GM18507 (cell line): ENCODE results near the gene PACRG.

Source experiments
- DNase-seq: peaks from one replicate; pipeline ENCODE4 v3.0.0; 2011; ENCODE audit warnings: low read depth; ENCODE audit not compliant: insufficient read length; ENCODE audit errors: extremely low spot score
- FAIRE-seq: peaks from 2 replicates; lab custom pipeline; 2011; peaks lifted over from hg19 to GRCh38; lab: Jason Lieb, UNC

Gene PACRG

GRCh38 chr6:163200694-163201093 lies 472.9 kb downstream of the PACRG start:
- FAIRE-seq, result no peak
- DNase-seq, result no peak

DNA sequence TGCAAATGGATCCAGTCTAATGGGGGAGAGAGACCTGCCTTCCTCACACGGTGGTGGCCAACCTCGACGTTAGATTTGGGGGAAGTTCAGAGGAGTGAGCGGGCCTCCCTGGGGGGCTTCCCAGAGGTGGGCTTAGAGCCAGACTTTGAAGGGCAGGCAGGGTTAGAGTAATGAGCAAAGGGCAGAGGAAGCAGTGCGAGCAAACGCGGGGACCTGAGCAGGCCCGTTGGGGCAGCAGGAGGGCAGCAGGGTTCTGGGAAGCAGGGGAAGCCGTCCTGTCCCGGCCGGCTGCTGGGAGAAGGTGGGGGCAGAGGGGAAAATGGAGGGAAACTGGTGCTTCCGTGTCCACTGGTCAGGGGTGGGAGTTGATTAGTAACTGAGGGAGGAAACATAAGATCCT lies 474.1 kb downstream of the PACRG start:
- DNase-seq (no peak), FAIRE-seq (no peak)

DNA sequence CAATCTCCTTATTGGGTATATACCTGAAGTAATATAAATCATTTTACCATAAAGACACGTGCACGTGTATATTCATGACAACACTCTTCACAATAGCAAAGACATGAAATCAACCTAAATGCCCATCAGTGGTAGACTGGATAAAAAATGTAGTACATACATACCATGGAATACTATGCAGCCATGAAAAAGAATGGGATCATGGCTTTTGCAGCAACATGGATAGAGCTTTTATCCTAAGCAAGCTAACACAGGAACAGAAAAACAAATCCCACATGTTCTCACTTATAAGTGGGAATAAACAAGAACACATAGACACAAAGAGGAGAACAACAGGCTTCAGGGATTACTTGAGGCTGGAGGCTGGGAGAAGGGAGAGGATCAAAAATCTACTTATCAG lies 478.4 kb downstream of the PACRG start:
- no peak for FAIRE-seq
- DNase-seq, result no peak

DNA sequence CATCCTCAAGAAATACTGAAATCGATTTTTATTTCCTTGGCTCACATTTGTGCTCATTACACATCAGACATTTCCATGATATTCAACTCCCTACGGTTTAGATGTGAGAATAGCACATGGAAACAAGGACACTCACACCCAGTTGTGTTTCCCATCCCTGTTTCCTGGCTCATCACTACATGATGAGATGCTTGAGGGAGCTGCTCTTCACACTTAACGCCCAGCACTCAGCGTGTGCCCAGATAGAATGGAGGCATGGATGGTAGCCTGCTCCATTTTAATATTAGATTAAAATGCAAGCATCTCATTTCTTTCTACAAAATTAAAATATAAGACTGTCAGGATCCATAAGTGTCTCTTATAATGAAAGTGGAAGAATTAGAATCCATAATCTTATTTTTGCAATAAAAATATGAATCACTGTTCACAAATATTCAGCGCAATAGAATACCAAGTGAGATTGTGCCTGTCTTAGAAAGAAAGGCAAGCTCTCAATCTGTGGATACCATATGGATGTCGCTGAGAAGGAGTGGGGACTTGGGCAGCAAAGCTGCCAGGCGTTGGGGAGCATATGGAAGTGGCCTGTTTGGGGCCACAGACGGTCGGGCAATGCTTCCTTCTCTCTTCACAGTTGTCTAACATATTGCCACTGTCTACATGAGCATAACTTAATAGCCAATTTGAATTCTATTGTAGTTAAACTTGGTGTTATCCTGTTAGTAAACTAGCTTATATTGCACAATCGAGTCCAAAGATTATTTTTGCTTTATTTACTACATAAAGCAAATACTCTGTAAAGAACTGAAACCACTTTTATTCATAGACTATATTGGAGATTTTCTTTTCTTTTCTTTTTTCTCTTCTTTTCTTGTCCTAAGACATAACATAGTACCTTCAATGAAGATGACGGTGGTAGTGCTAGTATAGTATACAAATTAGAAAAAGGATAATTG lies 479.9 kb downstream of the PACRG start:
- no peak for FAIRE-seq

DNA sequence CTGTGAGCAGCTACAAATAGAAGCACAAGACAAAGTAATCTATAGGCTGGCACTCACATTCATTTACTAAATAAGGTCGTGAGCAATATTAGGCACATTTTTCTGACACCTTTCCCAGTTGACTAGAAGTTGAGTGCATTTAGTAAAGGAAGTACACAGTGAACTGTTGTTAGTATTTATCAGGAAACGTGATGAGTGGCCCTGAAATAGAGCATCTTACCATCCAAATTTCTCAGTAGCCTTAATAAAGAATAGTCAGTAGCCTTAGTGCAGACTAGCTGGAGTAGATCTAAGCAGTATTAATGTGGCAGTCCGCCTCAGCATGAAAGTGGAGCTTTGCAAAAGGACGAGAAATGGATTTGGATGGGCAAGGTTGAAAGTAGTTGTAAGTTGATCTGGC lies 481.2 kb downstream of the PACRG start:
- no peak for DNase-seq
- no peak for FAIRE-seq

More for the DNA sequence above, 479.9 kb downstream of the PACRG start:
- no peak for DNase-seq

DNA sequence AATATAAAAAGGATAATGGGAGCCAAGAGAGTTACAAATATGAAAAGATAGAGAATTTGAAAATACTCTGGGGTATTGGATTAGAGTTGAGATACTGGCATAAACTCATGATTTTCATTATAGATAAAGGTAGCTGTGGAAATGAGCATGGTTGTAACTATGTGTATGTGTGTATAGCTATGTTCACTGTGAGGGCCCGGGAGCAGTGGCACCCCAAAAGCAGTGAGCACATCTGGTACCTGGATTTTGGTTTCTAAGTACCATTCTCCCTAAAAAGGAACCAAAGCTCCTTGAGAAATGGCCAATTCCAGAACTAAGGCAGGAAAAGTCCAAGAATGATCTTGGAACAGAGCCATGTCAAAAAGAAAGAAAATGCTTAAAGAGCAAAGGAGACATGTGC lies 484.3 kb downstream of the PACRG start:
- FAIRE-seq, result no peak
- DNase-seq, result no peak

GRCh38 chr6:163214259-163214658 lies 486.5 kb downstream of the PACRG start:
- DNase-seq, result no peak
- FAIRE-seq, result no peak

DNA sequence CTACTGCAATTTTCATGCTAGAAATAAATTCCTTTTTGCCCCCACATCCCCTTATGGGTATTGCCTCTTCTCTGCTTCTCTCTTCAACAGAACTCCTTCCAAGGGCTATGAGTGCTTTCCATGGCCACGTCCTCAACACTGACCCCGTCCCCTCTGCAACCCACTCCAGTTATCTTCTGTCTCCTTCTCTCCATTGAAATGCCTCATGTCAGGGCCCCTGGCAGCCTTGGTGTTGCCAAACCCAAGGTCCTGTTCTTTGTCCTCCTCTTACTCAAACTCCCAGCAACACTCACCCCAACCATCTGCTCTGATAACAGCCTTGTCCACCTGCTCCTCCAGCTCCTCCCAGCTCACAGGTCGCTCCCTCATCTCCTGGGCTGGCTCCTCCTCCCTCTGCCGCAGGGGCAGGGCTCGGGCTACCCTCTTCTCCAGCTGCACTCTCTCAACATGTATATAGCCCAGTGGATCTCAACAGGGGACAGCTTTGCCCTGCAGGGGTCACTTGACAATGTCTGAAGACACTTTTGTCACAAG lies 490.7 kb downstream of the PACRG start:
- no peak for DNase-seq
- no peak for FAIRE-seq

DNA sequence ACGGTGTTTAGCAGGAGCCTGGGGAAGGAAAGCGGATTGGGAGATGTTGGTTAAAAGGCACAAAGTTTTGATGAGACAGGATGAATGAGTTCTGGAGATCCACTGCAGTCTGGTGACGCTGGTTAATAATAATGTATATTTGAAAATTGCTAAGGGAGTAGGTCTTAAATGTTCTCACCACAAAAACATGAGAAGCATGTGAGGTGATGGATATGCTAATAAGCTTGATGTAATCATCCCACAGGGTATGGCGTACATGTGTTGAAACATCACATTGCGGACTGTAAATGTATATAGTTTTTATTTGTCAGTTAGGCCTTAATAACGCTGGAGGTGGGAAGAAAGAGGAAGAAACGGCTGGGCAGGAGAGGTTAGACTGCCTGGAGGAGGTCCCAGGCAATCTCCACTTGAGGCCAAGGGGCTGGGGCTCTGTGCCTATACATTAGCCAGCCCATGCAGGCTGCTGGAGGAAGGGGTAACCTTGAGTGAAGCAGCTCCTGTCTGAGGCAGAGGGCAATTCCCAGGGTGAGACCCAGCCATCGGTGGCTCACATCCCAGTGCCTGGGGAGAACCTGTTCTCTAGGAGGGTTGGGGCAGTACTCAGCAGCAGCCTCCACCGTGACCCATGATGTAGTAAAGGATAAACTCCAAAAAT lies 498.5 kb downstream of the PACRG start:
- FAIRE-seq (no peak), DNase-seq (no peak)

DNA sequence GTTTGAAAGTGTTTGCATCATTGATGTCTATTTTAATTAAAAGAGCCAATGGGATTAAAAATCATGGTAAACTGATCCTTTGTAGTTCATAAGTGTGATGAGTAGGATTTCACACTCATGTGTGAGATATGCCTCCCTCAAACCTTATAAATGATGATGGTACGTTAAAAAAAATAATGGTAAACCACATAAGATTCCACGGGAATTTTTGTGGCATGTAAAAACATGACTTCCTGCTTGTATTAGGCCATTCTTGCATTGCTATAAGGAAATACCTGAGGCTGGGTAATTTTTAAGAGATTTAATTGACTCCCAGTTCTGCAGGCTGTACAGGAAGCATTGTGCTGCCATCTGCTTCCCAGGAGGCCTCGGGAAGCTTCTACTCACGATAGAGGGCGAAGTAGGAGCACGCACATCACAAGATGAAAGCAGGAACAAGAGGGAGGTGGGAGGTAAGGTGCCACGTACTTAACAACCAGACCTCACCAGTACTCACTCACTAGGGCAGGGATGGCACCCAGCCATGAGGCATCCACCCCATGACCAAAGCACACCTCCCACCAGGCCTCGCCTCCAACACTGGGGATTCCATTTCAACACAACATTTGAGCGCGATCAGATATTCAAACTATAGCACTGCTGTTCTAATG lies 499.2 kb downstream of the PACRG start:
- no peak for FAIRE-seq

GRCh38 chr6:163228041-163228440 lies 500.3 kb downstream of the PACRG start:
- no peak for DNase-seq
- FAIRE-seq, result no peak

More for the DNA sequence above, 499.2 kb downstream of the PACRG start:
- no peak for DNase-seq

DNA sequence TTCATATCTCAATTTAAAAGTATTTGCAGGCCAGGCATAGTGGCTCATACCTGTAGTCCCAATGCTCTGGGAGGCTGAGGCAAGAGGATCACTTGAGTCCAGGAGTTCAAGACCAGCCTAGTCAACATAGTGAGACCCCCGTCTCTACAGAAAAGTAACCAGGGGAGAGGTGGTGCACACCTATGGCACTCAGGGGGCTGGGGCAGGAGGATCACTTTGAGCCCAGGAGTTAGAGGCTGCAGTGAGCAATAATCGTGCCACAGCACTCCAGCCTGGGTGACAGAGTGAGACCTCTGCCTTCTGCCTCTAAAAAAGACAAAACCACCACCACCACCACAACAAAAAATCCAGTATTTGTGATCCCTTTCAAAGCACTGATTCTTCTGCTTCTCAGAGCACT lies 501.3 kb downstream of the PACRG start:
- DNase-seq, result no peak
- FAIRE-seq, result no peak

DNA sequence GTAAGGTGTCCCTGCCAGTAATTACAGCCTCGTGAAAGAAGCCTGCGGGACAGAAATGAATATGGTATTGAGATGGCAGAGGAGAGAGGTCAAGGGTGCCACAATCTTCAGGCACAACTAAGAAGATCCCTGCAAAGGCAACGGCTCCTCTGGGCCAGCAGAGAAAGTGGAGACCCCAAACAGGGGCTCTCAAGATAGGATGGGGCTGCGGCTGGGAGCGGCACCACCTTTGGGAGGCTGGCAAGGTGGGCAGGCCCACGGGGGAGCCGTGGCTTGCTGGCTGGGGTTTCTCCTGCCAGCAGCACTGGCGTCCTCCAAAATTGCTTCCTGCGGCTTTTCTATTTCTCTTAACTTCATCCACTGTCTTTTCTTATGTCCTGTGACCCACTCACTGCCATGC lies 503.1 kb downstream of the PACRG start:
- DNase-seq (no peak), FAIRE-seq (no peak)

DNA sequence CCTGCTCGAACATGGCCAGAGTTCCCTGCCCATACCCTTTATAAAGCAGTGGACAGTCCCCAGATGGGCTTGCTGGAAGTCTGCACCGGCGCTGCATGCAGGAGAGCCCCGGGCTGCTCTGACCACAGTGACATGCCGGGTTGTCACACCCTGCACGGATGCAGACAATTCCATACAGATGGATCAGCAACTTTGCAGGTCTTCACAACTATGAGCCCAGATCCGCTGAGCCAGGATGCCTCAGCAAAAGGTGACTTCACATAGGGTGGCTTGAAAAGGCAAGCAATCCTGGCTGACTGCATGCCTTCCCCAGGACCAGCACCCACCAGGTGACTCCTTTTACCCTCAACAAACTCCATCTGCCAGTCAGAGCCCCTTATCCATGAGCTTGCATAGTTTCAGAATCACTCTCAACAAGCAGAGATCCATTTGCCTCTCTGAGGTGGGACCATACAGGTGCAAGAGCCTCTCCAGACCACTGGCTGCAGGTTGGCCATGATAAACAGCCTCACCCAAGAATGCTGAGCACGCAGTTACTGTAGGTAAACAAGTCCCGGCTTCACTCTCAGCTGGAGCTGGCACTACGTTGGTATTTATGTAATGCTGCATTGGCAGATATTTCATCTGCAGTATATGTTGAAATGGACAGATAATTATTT lies 503.7 kb downstream of the PACRG start:
- FAIRE-seq, result no peak
- DNase-seq, result no peak

- DNase-seq (no peak), FAIRE-seq (no peak)
Observed at GRCh38 chr6:163232015-163232523, 504.3 kb downstream of the PACRG start.

DNA sequence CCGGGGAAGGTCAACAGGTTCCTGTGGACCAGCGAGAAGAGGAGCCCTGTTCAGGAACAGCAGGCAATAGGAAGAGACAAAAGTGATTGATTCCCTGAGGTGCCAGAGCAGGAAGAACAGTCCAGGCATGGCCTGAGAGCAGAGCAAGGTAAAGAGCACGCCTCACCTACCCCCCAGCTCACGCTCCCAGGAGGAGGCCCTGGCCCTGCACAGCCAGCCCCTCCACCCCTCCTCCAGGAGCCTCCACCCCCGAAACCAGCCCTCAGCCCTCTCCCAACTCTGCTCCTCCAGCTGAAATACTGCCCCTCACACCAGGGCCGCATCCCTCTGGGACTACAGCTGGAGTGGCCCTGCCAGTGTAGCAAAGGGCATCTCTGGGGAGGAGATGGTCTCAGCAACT lies 504.9 kb downstream of the PACRG start:
- FAIRE-seq (no peak), DNase-seq (no peak)

DNA sequence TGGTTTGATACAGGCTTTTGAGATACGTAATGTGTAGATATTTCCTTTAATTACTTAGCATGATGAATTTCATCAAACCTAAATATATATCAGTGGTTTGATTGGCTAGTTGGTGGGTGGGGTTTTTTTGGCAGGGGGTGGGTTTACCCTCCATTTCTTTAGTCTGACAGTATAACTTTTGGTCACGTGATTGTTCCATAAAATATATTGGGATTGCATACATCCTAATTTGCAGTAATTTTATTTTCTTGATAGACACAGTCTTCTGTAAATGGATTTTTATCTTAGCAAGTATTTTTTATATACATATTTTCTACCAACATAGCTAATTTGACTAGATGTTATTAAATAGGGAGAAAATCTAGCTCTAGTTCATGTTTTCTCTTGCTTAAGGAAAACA lies 509.3 kb downstream of the PACRG start:
- DNase-seq (no peak), FAIRE-seq (no peak)

DNA sequence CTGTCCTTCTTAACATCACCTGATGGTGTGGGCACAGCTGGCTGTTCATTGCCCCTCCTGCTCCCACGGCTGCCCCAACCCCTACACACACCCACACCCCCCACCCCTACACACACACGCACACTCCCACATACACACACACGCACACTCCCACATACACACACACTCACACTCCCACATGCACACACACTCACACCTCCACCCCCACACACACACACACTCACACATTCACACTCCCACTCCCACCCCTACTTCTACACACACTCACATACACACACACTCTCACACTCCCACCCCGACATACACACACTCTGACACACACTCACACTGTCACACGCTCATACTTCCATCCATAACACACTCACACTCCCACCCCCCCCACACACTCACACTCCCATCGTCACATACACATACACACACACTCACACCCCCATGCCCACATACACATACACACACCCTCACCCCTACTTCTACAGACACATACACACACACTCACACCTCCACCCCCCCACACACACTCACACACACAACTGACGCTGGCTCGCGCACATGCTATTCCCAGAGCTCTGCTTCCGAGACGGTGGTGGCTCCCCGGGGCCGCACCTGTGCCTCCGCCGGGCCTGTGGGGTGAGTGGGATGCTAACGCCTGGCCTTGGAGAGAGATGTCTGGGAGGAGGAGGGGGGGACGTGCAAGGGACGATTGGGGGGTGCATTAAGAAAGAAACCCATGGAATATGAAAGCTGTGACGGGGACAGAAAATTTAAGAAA lies 512.0 kb downstream of the PACRG start:
- no peak for DNase-seq
- no peak for FAIRE-seq

DNA sequence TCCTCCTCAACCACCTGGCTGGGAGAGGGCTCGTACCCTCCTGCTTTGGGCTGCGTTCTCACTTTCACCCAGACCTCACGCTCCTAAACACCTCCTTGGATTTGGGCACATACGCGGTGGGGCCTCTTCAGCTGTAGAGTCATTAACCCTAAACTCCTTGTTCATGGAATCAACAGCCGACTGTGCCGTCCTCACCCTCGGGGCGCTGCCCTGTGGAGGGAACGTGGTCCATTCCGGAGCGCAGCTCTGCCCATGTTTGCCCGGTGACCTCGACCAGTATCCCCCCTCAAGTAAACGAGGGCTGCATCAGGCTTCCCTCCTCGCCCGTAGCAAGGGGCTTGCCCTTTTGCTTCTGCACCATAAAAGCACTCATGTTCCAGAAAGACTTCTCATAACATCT lies 512.8 kb downstream of the PACRG start:
- no peak for FAIRE-seq

More for the DNA sequence above, 512.8 kb downstream of the PACRG start:
- no peak for DNase-seq
